ENCODE measurements around the gene LTN1.
"Not testable (repeated sequence)": the region's sequence is repeated elsewhere in the genome, so short reads cannot be mapped to it uniquely, and the experiment has no call there.

The LTN1 gene

GRCh38 chr21:28932717-28933116 lies 60.0 kb downstream of the LTN1 start:
- FAIRE-seq (no peak), DNase-seq (ENCODE audit: low spot score) (no peak)

- not testable (repeated sequence) for FAIRE-seq; DNase-seq (ENCODE audit: low spot score)
Observed at GRCh38 chr21:28931708-28932372, 60.8 kb downstream of the LTN1 start.

GRCh38 chr21:28928578-28929420 lies 63.9 kb downstream of the LTN1 start:
- DNase-seq (ENCODE audit: low spot score) (no peak), FAIRE-seq (no peak)

- DNase-seq (ENCODE audit: low spot score) (no peak), FAIRE-seq (no peak)
Observed at GRCh38 chr21:28927130-28927529, 65.5 kb downstream of the LTN1 start.

- DNase-seq (ENCODE audit: low spot score) = no peak
- no peak for FAIRE-seq
Observed at GRCh38 chr21:28923439-28923975, 69.2 kb downstream of the LTN1 start.

- no peak for DNase-seq (ENCODE audit: low spot score)
- no peak for FAIRE-seq
Observed at GRCh38 chr21:28922368-28922767, 70.3 kb downstream of the LTN1 start.

GRCh38 chr21:28916150-28916893 lies 76.4 kb downstream of the LTN1 start:
- FAIRE-seq (no peak), DNase-seq (ENCODE audit: low spot score) (no peak)

GRCh38 chr21:28913071-28913470 lies 79.6 kb downstream of the LTN1 start:
- DNase-seq (ENCODE audit: low spot score) (no peak), FAIRE-seq (no peak)

GRCh38 chr21:28910280-28910887 lies 82.3 kb downstream of the LTN1 start:
- DNase-seq (ENCODE audit: low spot score) (no peak), FAIRE-seq (no peak)

GRCh38 chr21:28908351-28908750 lies 84.3 kb downstream of the LTN1 start:
- FAIRE-seq (no peak), DNase-seq (ENCODE audit: low spot score) (no peak)

- FAIRE-seq = no peak
- no peak for DNase-seq (ENCODE audit: low spot score)
Observed at GRCh38 chr21:28906841-28907240, 85.8 kb downstream of the LTN1 start.

GRCh38 chr21:28906236-28906635 lies 86.4 kb downstream of the LTN1 start:
- no peak for DNase-seq (ENCODE audit: low spot score)
- FAIRE-seq = no peak

- no peak for FAIRE-seq
- no peak for DNase-seq (ENCODE audit: low spot score)
Observed at GRCh38 chr21:28904961-28905435, 87.7 kb downstream of the LTN1 start.

- FAIRE-seq = no peak
- DNase-seq (ENCODE audit: low spot score) = no peak
Observed at GRCh38 chr21:28903448-28903847, 89.2 kb downstream of the LTN1 start.

GRCh38 chr21:28900481-28900880 lies 92.2 kb downstream of the LTN1 start:
- FAIRE-seq (no peak), DNase-seq (ENCODE audit: low spot score) (no peak)

GRCh38 chr21:28899744-28900143 lies 92.9 kb downstream of the LTN1 start:
- FAIRE-seq (no peak), DNase-seq (ENCODE audit: low spot score) (no peak)

GRCh38 chr21:28899220-28899619 lies 93.5 kb downstream of the LTN1 start:
- DNase-seq (ENCODE audit: low spot score) (no peak), FAIRE-seq (no peak)

GRCh38 chr21:28893687-28894086 lies 99.0 kb downstream of the LTN1 start:
- no peak for DNase-seq (ENCODE audit: low spot score)
- FAIRE-seq = no peak

GRCh38 chr21:28892199-28893111 lies 100.2 kb downstream of the LTN1 start:
- FAIRE-seq = no peak
- DNase-seq (ENCODE audit: low spot score) = no peak

GRCh38 chr21:28885853-28886177 lies 106.9 kb downstream of the LTN1 start:
- DNase-seq (ENCODE audit: low spot score) (no peak), FAIRE-seq (no peak)

All from RCC 7860 (cell line).